GM23338 (cell line): ENCODE measurements around the gene BRI3. TPM values are rescaled to one million over a fixed set of nuclear protein-coding genes. Genes with fewer than 3 reads are reported as not detected.

Source experiments
- ATAC-seq: fragments of 200-7000 bp; cut with Tn5 transposase; 3 replicates; pipeline ENCODE4 v1.9.1; 2020
- DNase-seq: peaks from one replicate; pipeline ENCODE4 v3.0.0-alpha.2; 2015; ENCODE audit warnings: low spot score
- H2AFZ ChIP-seq: fragments of 200-600 bp; sonication (generic); 2 replicates; pipeline ENCODE4 v1.8.0; 2016; ENCODE audit warnings: antibody characterized with exemption, mild to moderate bottlenecking, moderate library complexity
- H3F3A ChIP-seq: fragments of 200-600 bp; sonication (generic); replicated peaks from 2 replicates; pipeline ENCODE4 v1.8.0; 2017; ENCODE audit warnings: antibody characterized with exemption, mixed run types, low read depth
- H3K27ac ChIP-seq: fragments of 200-600 bp; sonication (generic); 2 replicates; pipeline ENCODE4 v1.6.1; 2016; ENCODE audit warnings: low read depth
- H3K27me3 ChIP-seq: fragments of 200-600 bp; sonication (generic); 2 replicates; pipeline ENCODE4 v1.8.0; 2016; ENCODE audit warnings: mild to moderate bottlenecking, mixed run types, moderate library complexity; ENCODE audit not compliant: insufficient read depth
- H3K36me3 ChIP-seq: fragments of 200-600 bp; sonication (generic); 2 replicates; pipeline ENCODE4 v1.8.0; 2016; ENCODE audit warnings: mild to moderate bottlenecking; ENCODE audit not compliant: insufficient read depth
- H3K4me1 ChIP-seq: fragments of 200-600 bp; sonication (generic); 2 replicates; pipeline ENCODE4 v1.8.0; 2016; ENCODE audit warnings: mild to moderate bottlenecking, moderate library complexity; ENCODE audit not compliant: insufficient read depth
- H3K4me2 ChIP-seq: fragments of 200-600 bp; sonication (generic); 2 replicates; pipeline ENCODE4 v1.7.1; 2017; ENCODE audit warnings: mixed run types
- H3K4me3 ChIP-seq: fragments of 200-600 bp; sonication (generic); 2 replicates; pipeline ENCODE4 v1.6.1; 2016; ENCODE audit warnings: mixed run types
- H3K79me2 ChIP-seq: fragments of 200-600 bp; sonication (generic); replicated peaks from 2 replicates; pipeline ENCODE4 v1.8.0; 2017; ENCODE audit warnings: mild to moderate bottlenecking; ENCODE audit not compliant: insufficient read depth
- H3K9me2 ChIP-seq: fragments of 200-600 bp; sonication (generic); 2 replicates; pipeline ENCODE4 v1.8.0; 2017; ENCODE audit not compliant: insufficient read depth
- H4K20me1 ChIP-seq: fragments of 200-600 bp; sonication (generic); replicated peaks from 2 replicates; pipeline ENCODE4 v1.8.0; 2017; ENCODE audit warnings: mild to moderate bottlenecking; ENCODE audit not compliant: insufficient read depth
- H3K27ac Mint-ChIP-seq: 2 replicates; pipeline ENCODE4 v1.8.0; 2020; ENCODE audit warnings: inconsistent platforms, mild to moderate bottlenecking, moderate library complexity, mixed read lengths
- H3K27me3 Mint-ChIP-seq: 3 replicates; pipeline ENCODE4 v1.8.0; 2022; ENCODE audit warnings: low read depth, mild to moderate bottlenecking, moderate library complexity, mixed read lengths, inconsistent platforms; ENCODE audit not compliant: insufficient read depth, poor library complexity
- H3K36me3 Mint-ChIP-seq: 3 replicates; pipeline ENCODE4 v1.8.0; 2021; ENCODE audit warnings: low read depth, mild to moderate bottlenecking, inconsistent platforms, moderate library complexity, mixed read lengths
- H3K4me1 Mint-ChIP-seq: 3 replicates; pipeline ENCODE4 v1.8.0; 2020; ENCODE audit warnings: mild to moderate bottlenecking, inconsistent platforms, mixed read lengths
- H3K4me3 Mint-ChIP-seq: 3 replicates; pipeline ENCODE4 v1.8.0; 2021; ENCODE audit warnings: moderate library complexity, mild to moderate bottlenecking, inconsistent platforms, mixed read lengths
- H3K9me3 Mint-ChIP-seq: 3 replicates; pipeline ENCODE4 v1.8.0; 2020; ENCODE audit warnings: moderate library complexity, mild to moderate bottlenecking, inconsistent platforms, mixed read lengths
- CREB1 ChIP-seq: fragments of 250-450 bp; sonication (Bioruptor Pico); IDR thresholded peaks from 2 replicates; pipeline ENCODE4 v1.5.0; 2020; ENCODE audit warnings: low read depth, mild to moderate bottlenecking, moderate library complexity
- EZH2 ChIP-seq: fragments of 200-600 bp; sonication (generic); IDR thresholded peaks from one replicate; pipeline ENCODE4 v1.8.0; 2017; ENCODE audit warnings: antibody characterized with exemption, mild to moderate bottlenecking, low read depth; ENCODE audit not compliant: unreplicated experiment
- EZH2phosphoT487 ChIP-seq: fragments of 200-600 bp; sonication (generic); IDR thresholded peaks from one replicate; pipeline ENCODE4 v1.8.1; 2018; ENCODE audit warnings: antibody characterized with exemption; ENCODE audit not compliant: unreplicated experiment
- JUNB ChIP-seq: IDR thresholded peaks from one replicate; pipeline ENCODE4 v1.6.1; 2016; ENCODE audit warnings: antibody characterized with exemption; ENCODE audit not compliant: unreplicated experiment
- NANOG ChIP-seq: IDR thresholded peaks from 2 replicates; pipeline ENCODE4 v1.6.1; 2016; ENCODE audit warnings: antibody characterized with exemption, borderline replicate concordance
- POLR2AphosphoS5 ChIP-seq: IDR thresholded peaks from 2 replicates; pipeline ENCODE4 v1.6.1; 2016; ENCODE audit warnings: antibody characterized with exemption, low read depth
- STAT1 ChIP-seq: IDR thresholded peaks from one replicate; pipeline ENCODE4 v1.6.1; 2016; ENCODE audit warnings: antibody characterized with exemption; ENCODE audit not compliant: unreplicated experiment
- ZNF114 ChIP-seq: fragments of 250-450 bp; sonication (Bioruptor Pico); IDR thresholded peaks from 2 replicates; pipeline ENCODE4 v1.5.0; 2020; ENCODE audit warnings: mild to moderate bottlenecking, moderate library complexity
- ZNF331 ChIP-seq: fragments of 250-450 bp; sonication (Bioruptor Pico); IDR thresholded peaks from 2 replicates; pipeline ENCODE4 v1.5.0; 2020; ENCODE audit warnings: low read depth, mild to moderate bottlenecking, moderate library complexity
- polyA plus RNA-seq: library from polyadenylated mRNA; unstranded; fragments of >200 nt; fragmentation: Nextera tagmentation; extraction: Ambion mirVana; gene quantifications from 2 replicates; pipeline ENCODE4 v1.2.1, GENCODE V29; 2016
- total RNA-seq: library from RNA; depleted of rRNA; stranded (reverse); fragments of >200 nt; shearing (Covaris generic); gene quantifications from 2 replicates; pipeline ENCODE4 v1.2.3, GENCODE V29; 2014
- TF ChIP-seq, protein P1 (sequence below): fragments of 250-450 bp; sonication (Bioruptor Pico); IDR thresholded peaks from 2 replicates; pipeline ENCODE4 v1.5.0; 2020; ENCODE audit warnings: mild to moderate bottlenecking, moderate library complexity
- TF ChIP-seq, protein P2 (sequence below), 2 experiments: fragments of 200-600 bp in 1 of 2; sonication (generic) in 1 of 2; conservative IDR thresholded peaks; 2 replicates each; pipeline versions ENCODE4 v1.5.1 to v1.6.1; 2016 to 2017; ENCODE audit warnings: antibody characterized with exemption in 2 of 2, low read depth in 2 of 2, mild to moderate bottlenecking in 2 of 2, moderate library complexity in 1 of 2
- TF ChIP-seq, protein P3 (sequence below): IDR thresholded peaks from one replicate; pipeline ENCODE4 v1.6.1; 2018; ENCODE audit warnings: antibody characterized with exemption; ENCODE audit not compliant: unreplicated experiment
- TF ChIP-seq, protein P4 (sequence below): IDR thresholded peaks from 2 replicates; pipeline ENCODE4 v1.6.1; 2016; ENCODE audit warnings: antibody characterized with exemption

The BRI3 gene
- total and polyA plus RNA-seq, 2 experiments from 2014 or later: 21.7 to 66.1 TPM

DNA sequence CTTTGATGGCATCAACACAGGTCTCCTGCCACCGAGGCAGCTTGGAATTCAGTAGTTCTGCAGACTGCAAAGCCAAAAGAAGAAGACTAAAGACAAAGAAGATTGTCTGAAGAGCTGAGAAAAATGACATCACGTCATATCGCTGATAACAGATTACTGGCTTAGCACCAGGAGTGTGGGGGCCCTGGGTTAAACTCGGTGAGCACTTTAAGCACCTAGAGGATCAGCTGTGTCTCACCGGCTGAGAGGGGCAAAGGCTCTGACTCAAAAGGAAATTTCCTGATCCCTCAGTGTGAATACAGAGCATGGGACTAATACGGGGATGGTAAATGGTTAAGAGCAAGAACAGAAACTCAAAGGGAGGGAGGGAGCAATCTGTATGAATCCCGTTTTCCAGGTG, 30.7 kb downstream of the BRI3 start:
- Histone ChIP-seq H3K36me3 (peaks cover 36% of the 10 kb centered on the region), H3K4me1 (no peaks in the 10 kb centered on the region), H3K27ac (no peak overlapping the region), H2AFZ (no peak overlapping the region), H4K20me1 (no peaks in the 10 kb centered on the region; the same call in 1 of the 2 replicates), H3K79me2 (no peaks in the 10 kb centered on the region), H3K27me3 (no peaks in the 10 kb centered on the region), H3K4me2 (no peak overlapping the region), H3K4me3 (no peak overlapping the region), H3F3A (no peaks in the 10 kb centered on the region), H3K9me2 (no peaks in the 10 kb centered on the region)
- H3K27me3 Mint-ChIP-seq: no peaks in the 10 kb centered on the region
- no peaks in the 10 kb centered on the region for H3K4me1 Mint-ChIP-seq
- ATAC-seq: no peak
- no peak overlapping the region for H3K27ac Mint-ChIP-seq
- H3K9me3 Mint-ChIP-seq: peaks cover 9% of the 10 kb centered on the region
- no peak overlapping the region for H3K4me3 Mint-ChIP-seq
- DNase-seq: no peak
- H3K36me3 Mint-ChIP-seq: peaks cover 74% of the 10 kb centered on the region
- TF ChIP-seq, protein P1, sequence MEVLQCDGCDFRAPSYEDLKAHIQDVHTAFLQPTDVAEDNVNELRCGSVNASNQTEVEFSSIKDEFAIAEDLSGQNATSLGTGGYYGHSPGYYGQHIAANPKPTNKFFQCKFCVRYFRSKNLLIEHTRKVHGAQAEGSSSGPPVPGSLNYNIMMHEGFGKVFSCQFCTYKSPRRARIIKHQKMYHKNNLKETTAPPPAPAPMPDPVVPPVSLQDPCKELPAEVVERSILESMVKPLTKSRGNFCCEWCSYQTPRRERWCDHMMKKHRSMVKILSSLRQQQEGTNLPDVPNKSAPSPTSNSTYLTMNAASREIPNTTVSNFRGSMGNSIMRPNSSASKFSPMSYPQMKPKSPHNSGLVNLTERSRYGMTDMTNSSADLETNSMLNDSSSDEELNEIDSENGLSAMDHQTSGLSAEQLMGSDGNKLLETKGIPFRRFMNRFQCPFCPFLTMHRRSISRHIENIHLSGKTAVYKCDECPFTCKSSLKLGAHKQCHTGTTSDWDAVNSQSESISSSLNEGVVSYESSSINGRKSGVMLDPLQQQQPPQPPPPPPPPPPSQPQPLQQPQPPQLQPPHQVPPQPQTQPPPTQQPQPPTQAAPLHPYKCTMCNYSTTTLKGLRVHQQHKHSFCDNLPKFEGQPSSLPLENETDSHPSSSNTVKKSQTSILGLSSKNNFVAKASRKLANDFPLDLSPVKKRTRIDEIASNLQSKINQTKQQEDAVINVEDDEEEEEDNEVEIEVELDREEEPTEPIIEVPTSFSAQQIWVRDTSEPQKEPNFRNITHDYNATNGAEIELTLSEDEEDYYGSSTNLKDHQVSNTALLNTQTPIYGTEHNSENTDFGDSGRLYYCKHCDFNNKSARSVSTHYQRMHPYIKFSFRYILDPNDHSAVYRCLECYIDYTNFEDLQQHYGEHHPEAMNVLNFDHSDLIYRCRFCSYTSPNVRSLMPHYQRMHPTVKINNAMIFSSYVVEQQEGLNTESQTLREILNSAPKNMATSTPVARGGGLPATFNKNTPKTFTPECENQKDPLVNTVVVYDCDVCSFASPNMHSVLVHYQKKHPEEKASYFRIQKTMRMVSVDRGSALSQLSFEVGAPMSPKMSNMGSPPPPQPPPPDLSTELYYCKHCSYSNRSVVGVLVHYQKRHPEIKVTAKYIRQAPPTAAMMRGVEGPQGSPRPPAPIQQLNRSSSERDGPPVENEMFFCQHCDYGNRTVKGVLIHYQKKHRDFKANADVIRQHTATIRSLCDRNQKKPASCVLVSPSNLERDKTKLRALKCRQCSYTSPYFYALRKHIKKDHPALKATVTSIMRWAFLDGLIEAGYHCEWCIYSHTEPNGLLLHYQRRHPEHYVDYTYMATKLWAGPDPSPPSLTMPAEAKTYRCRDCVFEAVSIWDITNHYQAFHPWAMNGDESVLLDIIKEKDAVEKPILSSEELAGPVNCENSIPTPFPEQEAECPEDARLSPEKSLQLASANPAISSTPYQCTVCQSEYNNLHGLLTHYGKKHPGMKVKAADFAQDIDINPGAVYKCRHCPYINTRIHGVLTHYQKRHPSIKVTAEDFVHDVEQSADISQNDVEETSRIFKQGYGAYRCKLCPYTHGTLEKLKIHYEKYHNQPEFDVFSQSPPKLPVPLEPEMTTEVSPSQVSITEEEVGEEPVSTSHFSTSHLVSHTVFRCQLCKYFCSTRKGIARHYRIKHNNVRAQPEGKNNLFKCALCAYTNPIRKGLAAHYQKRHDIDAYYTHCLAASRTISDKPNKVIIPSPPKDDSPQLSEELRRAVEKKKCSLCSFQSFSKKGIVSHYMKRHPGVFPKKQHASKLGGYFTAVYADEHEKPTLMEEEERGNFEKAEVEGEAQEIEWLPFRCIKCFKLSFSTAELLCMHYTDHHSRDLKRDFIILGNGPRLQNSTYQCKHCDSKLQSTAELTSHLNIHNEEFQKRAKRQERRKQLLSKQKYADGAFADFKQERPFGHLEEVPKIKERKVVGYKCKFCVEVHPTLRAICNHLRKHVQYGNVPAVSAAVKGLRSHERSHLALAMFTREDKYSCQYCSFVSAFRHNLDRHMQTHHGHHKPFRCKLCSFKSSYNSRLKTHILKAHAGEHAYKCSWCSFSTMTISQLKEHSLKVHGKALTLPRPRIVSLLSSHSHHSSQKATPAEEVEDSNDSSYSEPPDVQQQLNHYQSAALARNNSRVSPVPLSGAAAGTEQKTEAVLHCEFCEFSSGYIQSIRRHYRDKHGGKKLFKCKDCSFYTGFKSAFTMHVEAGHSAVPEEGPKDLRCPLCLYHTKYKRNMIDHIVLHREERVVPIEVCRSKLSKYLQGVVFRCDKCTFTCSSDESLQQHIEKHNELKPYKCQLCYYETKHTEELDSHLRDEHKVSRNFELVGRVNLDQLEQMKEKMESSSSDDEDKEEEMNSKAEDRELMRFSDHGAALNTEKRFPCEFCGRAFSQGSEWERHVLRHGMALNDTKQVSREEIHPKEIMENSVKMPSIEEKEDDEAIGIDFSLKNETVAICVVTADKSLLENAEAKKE (CRISPR knock-in tag): no peak
- TF ChIP-seq JUNB (no peak), NANOG (no peak), EZH2 (no peak), CREB1 (no peak), EZH2phosphoT487 (no peak), ZNF114 (CRISPR knock-in tag) (no peak), STAT1 (no peak), POLR2AphosphoS5 (no peak), ZNF331 (CRISPR knock-in tag) (no peak)
- TF ChIP-seq, protein P2, sequence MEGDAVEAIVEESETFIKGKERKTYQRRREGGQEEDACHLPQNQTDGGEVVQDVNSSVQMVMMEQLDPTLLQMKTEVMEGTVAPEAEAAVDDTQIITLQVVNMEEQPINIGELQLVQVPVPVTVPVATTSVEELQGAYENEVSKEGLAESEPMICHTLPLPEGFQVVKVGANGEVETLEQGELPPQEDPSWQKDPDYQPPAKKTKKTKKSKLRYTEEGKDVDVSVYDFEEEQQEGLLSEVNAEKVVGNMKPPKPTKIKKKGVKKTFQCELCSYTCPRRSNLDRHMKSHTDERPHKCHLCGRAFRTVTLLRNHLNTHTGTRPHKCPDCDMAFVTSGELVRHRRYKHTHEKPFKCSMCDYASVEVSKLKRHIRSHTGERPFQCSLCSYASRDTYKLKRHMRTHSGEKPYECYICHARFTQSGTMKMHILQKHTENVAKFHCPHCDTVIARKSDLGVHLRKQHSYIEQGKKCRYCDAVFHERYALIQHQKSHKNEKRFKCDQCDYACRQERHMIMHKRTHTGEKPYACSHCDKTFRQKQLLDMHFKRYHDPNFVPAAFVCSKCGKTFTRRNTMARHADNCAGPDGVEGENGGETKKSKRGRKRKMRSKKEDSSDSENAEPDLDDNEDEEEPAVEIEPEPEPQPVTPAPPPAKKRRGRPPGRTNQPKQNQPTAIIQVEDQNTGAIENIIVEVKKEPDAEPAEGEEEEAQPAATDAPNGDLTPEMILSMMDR (conservative IDR thresholded peaks at IDR 0.05; ENCODE audit: low read depth in 2 of 2): no peak
- TF ChIP-seq, protein P3, sequence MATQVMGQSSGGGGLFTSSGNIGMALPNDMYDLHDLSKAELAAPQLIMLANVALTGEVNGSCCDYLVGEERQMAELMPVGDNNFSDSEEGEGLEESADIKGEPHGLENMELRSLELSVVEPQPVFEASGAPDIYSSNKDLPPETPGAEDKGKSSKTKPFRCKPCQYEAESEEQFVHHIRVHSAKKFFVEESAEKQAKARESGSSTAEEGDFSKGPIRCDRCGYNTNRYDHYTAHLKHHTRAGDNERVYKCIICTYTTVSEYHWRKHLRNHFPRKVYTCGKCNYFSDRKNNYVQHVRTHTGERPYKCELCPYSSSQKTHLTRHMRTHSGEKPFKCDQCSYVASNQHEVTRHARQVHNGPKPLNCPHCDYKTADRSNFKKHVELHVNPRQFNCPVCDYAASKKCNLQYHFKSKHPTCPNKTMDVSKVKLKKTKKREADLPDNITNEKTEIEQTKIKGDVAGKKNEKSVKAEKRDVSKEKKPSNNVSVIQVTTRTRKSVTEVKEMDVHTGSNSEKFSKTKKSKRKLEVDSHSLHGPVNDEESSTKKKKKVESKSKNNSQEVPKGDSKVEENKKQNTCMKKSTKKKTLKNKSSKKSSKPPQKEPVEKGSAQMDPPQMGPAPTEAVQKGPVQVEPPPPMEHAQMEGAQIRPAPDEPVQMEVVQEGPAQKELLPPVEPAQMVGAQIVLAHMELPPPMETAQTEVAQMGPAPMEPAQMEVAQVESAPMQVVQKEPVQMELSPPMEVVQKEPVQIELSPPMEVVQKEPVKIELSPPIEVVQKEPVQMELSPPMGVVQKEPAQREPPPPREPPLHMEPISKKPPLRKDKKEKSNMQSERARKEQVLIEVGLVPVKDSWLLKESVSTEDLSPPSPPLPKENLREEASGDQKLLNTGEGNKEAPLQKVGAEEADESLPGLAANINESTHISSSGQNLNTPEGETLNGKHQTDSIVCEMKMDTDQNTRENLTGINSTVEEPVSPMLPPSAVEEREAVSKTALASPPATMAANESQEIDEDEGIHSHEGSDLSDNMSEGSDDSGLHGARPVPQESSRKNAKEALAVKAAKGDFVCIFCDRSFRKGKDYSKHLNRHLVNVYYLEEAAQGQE: no peak
- TF ChIP-seq, protein P4, sequence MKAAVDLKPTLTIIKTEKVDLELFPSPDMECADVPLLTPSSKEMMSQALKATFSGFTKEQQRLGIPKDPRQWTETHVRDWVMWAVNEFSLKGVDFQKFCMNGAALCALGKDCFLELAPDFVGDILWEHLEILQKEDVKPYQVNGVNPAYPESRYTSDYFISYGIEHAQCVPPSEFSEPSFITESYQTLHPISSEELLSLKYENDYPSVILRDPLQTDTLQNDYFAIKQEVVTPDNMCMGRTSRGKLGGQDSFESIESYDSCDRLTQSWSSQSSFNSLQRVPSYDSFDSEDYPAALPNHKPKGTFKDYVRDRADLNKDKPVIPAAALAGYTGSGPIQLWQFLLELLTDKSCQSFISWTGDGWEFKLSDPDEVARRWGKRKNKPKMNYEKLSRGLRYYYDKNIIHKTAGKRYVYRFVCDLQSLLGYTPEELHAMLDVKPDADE: no peak
